ENCODE results near the gene GALK1.

DNA sequence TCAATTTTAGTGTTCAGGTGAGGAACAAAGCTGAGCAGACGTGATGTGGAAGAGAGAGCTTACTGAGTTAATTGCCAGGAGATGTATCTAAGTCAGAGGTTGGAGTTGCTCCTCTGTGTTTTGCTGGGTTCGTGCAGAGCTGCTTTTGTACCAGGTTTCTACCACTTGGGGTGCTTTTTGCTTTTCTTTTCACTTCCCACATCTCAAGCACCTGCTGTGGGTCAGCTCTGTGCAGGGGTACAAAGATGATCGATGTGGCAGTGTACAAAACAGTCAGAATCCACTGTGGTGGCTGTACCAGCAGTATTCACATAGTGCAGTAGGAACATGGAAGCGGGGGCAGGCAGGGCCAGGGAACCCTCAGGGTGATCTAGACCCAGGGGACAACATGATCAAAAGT is 34.4 kb upstream of the GALK1 start:
- TF ChIP-seq, protein P1, sequence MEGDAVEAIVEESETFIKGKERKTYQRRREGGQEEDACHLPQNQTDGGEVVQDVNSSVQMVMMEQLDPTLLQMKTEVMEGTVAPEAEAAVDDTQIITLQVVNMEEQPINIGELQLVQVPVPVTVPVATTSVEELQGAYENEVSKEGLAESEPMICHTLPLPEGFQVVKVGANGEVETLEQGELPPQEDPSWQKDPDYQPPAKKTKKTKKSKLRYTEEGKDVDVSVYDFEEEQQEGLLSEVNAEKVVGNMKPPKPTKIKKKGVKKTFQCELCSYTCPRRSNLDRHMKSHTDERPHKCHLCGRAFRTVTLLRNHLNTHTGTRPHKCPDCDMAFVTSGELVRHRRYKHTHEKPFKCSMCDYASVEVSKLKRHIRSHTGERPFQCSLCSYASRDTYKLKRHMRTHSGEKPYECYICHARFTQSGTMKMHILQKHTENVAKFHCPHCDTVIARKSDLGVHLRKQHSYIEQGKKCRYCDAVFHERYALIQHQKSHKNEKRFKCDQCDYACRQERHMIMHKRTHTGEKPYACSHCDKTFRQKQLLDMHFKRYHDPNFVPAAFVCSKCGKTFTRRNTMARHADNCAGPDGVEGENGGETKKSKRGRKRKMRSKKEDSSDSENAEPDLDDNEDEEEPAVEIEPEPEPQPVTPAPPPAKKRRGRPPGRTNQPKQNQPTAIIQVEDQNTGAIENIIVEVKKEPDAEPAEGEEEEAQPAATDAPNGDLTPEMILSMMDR (IDR thresholded peaks at IDR 0.05; ENCODE audit: low read depth, low read length, poor library complexity, severe bottlenecking) = no peak
- TF ChIP-seq EZH2phosphoT487 (IDR thresholded peaks at IDR 0.05; ENCODE audit: borderline replicate concordance, low read length) = no peak

Data from DOHH2 (cell line).